SH-SY5Y (cell line): Measurements from ENCODE around the gene IL1A.

ENCODE experiments used
- GATA2 ChIP-seq: IDR thresholded peaks from 2 replicates; pipeline ENCODE4 v1.6.1; 2011; ENCODE audit warnings: mild to moderate bottlenecking, low read depth, low read length
- GATA3 ChIP-seq: IDR thresholded peaks from 2 replicates; pipeline ENCODE4 v1.6.1; 2011; ENCODE audit warnings: low read depth, mild to moderate bottlenecking, low read length, moderate library complexity

- no peak for TF ChIP-seq GATA3
- TF ChIP-seq GATA2 = no peak
Observed at GRCh38 chr2:112765251-112765650, 19.0 kb downstream of the IL1A start.
